Nephron progenitor cell (in vitro differentiated cells): ENCODE data around the gene SBF1.
A peak's percentile ranks its signal among the peaks of the same experiment; 100 is the strongest.

ENCODE experiments used
- DNase-seq: peaks from one replicate; pipeline ENCODE4 v3.0.0; 2021
- H3K27ac Mint-ChIP-seq: 2 replicates; pipeline ENCODE4 v1.8.0; 2021; ENCODE audit warnings: mild to moderate bottlenecking, moderate library complexity, mixed read lengths
- H3K27me3 Mint-ChIP-seq: 2 replicates; pipeline ENCODE4 v1.8.0; 2021; ENCODE audit warnings: mild to moderate bottlenecking, low read depth, mixed read lengths; ENCODE audit not compliant: poor library complexity
- H3K36me3 Mint-ChIP-seq: 2 replicates; pipeline ENCODE4 v1.8.0; 2021; ENCODE audit warnings: low read depth, mixed read lengths
- H3K4me1 Mint-ChIP-seq: 2 replicates; pipeline ENCODE4 v1.8.0; 2021; ENCODE audit warnings: mixed read lengths
- H3K4me3 Mint-ChIP-seq: 2 replicates; pipeline ENCODE4 v1.8.0; 2021; ENCODE audit warnings: mild to moderate bottlenecking, moderate library complexity, mixed read lengths
- H3K9me3 Mint-ChIP-seq: 2 replicates; pipeline ENCODE4 v1.8.0; 2021; ENCODE audit warnings: mild to moderate bottlenecking, moderate library complexity, mixed read lengths
- TF ChIP-seq, protein P1 (sequence below): fragments of 200-600 bp; sonication (generic); IDR thresholded peaks from 2 replicates; pipeline ENCODE4 v1.5.0; 2021; ENCODE audit warnings: antibody characterized with exemption

SBF1 gene

DNA sequence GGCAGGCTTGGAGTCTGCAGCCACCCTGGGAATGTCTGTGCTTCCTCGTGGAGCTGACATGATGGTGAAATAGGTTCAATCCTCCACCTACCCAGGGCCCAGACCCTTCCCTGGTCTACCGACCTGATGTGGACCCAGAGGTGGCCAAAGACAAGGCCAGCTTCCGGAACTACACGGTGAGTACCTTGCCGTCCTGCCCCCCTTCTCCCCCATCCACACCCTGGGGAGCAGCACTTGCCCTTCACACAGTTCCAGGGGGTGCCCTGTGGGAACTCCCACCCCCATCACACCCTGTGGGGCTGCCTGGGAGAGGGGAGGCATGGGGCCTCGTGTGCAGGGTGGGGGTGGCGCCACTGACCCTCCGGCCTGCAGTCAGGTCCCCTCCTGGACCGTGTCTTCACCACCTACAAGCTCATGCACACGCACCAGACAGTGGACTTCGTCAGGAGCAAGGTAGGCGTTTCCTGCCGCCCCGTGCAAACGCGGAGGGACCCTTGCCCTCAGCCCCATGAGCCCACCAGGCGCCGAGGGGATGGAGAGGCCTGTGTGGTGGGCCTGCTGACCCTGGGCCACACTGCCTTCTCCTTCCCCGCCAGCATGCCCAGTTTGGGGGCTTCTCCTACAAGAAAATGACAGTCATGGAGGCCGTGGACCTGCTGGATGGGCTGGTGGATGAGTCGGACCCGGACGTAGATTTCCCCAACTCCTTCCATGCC, 12.6 kb upstream of the SBF1 start:
- Mint-ChIP-seq H3K4me1 (peaks cover 35% of the 10 kb centered on the region), H3K27ac (no peak overlapping the region), H3K9me3 (no peaks in the 10 kb centered on the region), H3K36me3 (no peaks in the 10 kb centered on the region), H3K4me3 (no peak overlapping the region), H3K27me3 (peaks cover 10% of the 10 kb centered on the region)
- TF ChIP-seq, protein P1, sequence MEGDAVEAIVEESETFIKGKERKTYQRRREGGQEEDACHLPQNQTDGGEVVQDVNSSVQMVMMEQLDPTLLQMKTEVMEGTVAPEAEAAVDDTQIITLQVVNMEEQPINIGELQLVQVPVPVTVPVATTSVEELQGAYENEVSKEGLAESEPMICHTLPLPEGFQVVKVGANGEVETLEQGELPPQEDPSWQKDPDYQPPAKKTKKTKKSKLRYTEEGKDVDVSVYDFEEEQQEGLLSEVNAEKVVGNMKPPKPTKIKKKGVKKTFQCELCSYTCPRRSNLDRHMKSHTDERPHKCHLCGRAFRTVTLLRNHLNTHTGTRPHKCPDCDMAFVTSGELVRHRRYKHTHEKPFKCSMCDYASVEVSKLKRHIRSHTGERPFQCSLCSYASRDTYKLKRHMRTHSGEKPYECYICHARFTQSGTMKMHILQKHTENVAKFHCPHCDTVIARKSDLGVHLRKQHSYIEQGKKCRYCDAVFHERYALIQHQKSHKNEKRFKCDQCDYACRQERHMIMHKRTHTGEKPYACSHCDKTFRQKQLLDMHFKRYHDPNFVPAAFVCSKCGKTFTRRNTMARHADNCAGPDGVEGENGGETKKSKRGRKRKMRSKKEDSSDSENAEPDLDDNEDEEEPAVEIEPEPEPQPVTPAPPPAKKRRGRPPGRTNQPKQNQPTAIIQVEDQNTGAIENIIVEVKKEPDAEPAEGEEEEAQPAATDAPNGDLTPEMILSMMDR = no peak
- DNase-seq = no peak

DNA sequence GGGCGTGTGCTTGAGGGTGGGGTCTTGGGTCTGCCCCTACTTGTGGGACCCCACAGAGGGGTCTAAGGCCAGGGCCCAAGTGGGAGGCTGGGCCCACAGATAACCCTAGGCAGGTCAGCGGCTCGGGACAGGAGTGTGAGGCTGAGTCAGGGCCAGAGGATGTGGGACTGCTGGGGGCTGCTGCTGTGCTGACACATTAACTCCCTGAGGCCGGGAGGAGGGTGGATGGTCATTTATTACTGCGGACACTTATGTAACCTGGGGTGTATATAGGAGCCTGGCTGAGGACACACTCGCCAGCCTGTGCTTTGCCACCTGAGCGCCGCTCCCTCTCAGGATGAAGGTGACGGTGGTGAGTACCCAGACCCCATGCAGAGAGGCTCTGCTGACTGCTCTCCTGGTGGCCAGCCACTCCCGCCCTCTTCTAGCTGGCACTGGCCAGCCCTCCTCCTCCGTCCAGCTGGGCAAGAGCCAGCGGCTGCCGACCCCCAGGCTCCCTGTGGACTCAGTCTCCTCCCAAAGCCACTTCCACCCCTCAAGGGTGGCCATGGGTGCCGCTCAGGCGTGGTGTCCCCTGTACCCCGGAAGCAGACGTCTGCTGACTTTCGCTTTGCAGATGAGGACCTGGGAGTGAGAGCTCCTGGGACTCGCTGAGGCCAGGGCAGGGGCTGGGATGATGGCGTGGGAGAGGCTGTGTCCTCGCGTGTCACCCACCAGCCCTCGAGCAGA, 11.9 kb upstream of the SBF1 start, which contains the start of gene MIOX:
MIOX (plus strand) TSS at position 299 of the 729 bp plus-strand sequence; CDS start at position 338, 39 bp downstream.
- peak within 1 kb of the TSS; percentile 90 for H3K27ac Mint-ChIP-seq
- no peak for DNase-seq
- TF ChIP-seq, protein P1 = no peak
- no peaks in the 10 kb centered on the region for H3K9me3 Mint-ChIP-seq
- peaks cover 10% of the 10 kb centered on the region for H3K27me3 Mint-ChIP-seq
- no peak within 1 kb of the TSS for H3K4me3 Mint-ChIP-seq
- H3K36me3 Mint-ChIP-seq = no peaks in the 10 kb centered on the region
- H3K4me1 Mint-ChIP-seq = peaks cover 35% of the 10 kb centered on the region

DNA sequence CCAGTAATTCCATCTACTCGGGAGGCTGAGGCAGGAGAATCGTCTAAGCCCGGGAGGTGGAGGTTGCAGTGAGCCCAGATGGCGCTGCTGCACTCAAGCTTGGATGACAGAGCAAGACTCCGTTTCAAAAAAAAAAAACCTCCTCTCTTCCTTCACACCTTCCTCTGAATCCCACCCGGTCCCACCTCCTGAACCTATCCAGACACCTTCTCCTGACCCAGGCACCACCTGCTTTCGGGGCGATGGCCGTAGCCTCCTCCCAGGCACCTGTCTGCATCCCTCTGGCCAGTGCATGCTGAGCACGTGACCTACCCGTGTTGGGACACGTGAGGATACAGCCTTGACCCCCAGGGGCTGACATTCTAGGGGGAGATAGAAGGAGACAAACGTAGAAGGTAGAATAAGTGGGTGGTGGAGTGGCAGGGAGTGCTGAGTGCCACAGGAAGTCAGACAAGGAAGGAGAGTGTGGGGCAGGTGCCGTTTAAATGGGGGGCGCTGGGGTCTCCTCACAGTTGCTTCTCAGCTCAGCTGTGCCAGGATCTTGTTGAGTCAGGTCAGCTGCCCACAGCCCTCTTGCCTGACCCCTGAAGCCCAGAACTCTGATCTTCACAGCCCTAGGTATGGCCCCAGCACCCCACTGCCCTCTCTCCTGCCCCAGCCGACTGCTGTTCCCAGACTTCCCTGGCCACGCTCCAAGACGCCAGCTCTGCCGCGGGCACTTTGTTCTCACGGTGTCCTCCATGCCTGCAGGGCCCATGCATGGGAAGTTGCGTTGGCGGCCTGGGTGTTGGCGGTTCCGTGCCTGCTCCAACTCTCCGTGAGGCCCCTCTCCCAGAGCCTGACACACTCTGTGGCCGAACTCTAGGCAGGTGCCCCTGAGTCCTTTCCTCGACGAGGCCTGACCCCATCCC, 10.6 kb upstream of the SBF1 start:
- no peak for DNase-seq
- Mint-ChIP-seq H3K4me1 (peaks cover 27% of the 10 kb centered on the region), H3K36me3 (no peaks in the 10 kb centered on the region), H3K27me3 (peaks cover 15% of the 10 kb centered on the region), H3K4me3 (no peak overlapping the region), H3K27ac (peak overlapping the region; percentile 90), H3K9me3 (no peaks in the 10 kb centered on the region)
- TF ChIP-seq, protein P1 = no peak

DNA sequence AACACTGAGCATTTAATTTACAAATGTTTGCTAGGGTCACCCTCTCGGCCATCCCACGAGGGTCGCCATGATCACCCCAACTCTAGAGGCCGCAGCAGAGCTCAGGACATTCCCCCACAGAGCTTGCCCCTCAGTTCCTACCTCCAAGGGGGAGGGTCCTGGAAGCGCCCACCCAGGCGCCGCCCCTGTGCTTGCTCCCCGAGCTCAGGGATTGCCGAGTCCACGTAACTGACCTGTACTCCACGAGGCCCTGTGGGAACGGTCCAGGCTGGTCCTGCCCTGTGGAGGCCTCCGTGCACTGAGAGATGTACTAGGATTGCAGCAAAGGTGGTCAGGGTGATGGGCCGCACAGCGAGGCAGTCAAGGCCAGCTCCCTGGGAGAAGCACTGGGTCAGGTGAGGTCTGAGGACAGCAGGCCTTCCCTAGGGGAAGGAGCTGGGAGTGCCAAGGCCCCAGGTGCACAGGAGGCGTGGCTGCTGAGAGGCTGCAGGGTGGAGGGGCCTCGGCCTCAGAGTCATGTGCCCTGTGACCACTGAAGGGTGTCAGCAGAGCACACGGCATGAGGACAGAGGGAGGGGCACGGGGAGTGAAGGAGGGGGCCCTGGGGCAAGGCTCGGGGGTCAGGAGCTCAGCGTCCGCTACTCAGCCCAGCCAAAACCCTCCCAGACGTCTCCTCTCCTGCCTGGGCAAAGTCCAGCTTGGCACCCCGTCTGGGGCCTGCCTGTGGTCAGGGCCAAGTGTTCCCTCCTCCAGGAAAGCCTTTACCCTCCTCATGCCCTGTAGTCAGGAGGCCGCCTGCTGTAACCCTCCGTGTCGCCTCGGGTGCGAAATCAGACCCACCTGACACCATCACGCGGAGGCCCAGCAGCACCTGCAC, 9.4 kb upstream of the SBF1 start:
- H3K9me3 Mint-ChIP-seq = peaks cover 8% of the 10 kb centered on the region
- TF ChIP-seq, protein P1 = no peak
- peaks cover 34% of the 10 kb centered on the region for H3K4me1 Mint-ChIP-seq
- H3K4me3 Mint-ChIP-seq = no peak overlapping the region
- H3K27me3 Mint-ChIP-seq = peaks cover 28% of the 10 kb centered on the region
- no peak for DNase-seq
- no peak overlapping the region for H3K27ac Mint-ChIP-seq
- no peaks in the 10 kb centered on the region for H3K36me3 Mint-ChIP-seq

DNA sequence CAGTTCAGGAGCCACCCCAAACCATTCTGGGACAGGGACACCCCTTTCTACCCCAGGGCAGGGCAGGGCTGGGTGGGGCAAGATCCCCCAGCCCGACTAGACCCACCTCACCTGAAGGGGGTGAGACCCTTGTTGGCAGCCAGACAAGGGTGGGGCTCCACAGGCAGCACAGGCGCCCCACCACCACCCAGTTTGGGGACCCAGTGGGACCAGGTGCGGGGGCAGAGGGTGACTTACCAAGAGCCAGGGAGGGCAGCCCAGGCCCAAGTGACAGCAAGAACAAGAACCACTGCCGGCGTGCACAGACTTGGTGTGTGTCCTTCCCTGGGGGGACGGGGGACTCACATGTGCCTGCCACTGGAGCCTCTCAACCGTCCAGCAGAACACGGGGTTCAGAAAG, 8.7 kb upstream of the SBF1 start:
- H3K27ac Mint-ChIP-seq = no peak overlapping the region
- peaks cover 34% of the 10 kb centered on the region for H3K4me1 Mint-ChIP-seq
- TF ChIP-seq, protein P1 = no peak
- no peaks in the 10 kb centered on the region for H3K36me3 Mint-ChIP-seq
- peaks cover 35% of the 10 kb centered on the region for H3K27me3 Mint-ChIP-seq
- peaks cover 8% of the 10 kb centered on the region for H3K9me3 Mint-ChIP-seq
- H3K4me3 Mint-ChIP-seq = no peak overlapping the region
- DNase-seq = no peak
